Neural progenitor cell (in vitro differentiated cells): Measurements from ENCODE around the gene KLHDC3. TPM values are rescaled to one million over a fixed set of nuclear protein-coding genes. Genes with fewer than 3 reads are reported as not detected.
A peak's percentile ranks its signal among the peaks of the same experiment; 100 is the strongest.

ENCODE experiments used
- DNase-seq: peaks from one replicate; pipeline ENCODE4 v3.0.0-alpha.2; 2016; ENCODE audit warnings: low spot score
- H2AFZ ChIP-seq: fragments of 200-600 bp; sonication (generic); replicated peaks from 2 replicates; pipeline ENCODE4 v1.6.1; 2016; ENCODE audit warnings: antibody characterized with exemption
- H3F3A ChIP-seq: fragments of 200-600 bp; sonication (generic); 2 replicates; pipeline ENCODE4 v1.6.1; 2016; ENCODE audit warnings: antibody characterized with exemption, low read depth
- H3K27ac ChIP-seq: fragments of 200-600 bp; sonication (generic); 2 replicates; pipeline ENCODE4 v1.5.1; 2016; ENCODE audit warnings: mild to moderate bottlenecking
- H3K27me3 ChIP-seq: fragments of 200-600 bp; sonication (generic); 2 replicates; pipeline ENCODE4 v1.6.1; 2016; ENCODE audit warnings: mild to moderate bottlenecking, moderate library complexity
- H3K36me3 ChIP-seq: fragments of 200-600 bp; sonication (generic); 2 replicates; pipeline ENCODE4 v1.5.1; 2016
- H3K4me1 ChIP-seq: fragments of 200-600 bp; sonication (generic); 2 replicates; pipeline ENCODE4 v1.6.1; 2016; ENCODE audit warnings: mixed run types
- H3K4me2 ChIP-seq: fragments of 200-600 bp; sonication (generic); 2 replicates; pipeline ENCODE4 v1.6.1; 2016
- H3K4me3 ChIP-seq: fragments of 200-600 bp; sonication (generic); 2 replicates; pipeline ENCODE4 v1.5.1; 2016
- H3K79me2 ChIP-seq: fragments of 200-600 bp; sonication (generic); 2 replicates; pipeline ENCODE4 v1.6.1; 2016; ENCODE audit warnings: low read depth
- H3K9ac ChIP-seq: fragments of 200-600 bp; sonication (generic); 2 replicates; pipeline ENCODE4 v1.6.1; 2016
- H3K9me3 ChIP-seq: fragments of 200-600 bp; sonication (generic); 2 replicates; pipeline ENCODE4 v1.5.1; 2016; ENCODE audit warnings: low read depth
- H4K20me1 ChIP-seq: fragments of 200-600 bp; sonication (generic); 2 replicates; pipeline ENCODE4 v1.6.1; 2016; ENCODE audit warnings: low read depth
- H3K27ac Mint-ChIP-seq: 3 replicates; pipeline ENCODE4 v1.8.0; 2021; ENCODE audit warnings: mixed read lengths
- H3K27me3 Mint-ChIP-seq: 2 replicates; pipeline ENCODE4 v1.8.0; 2022; ENCODE audit warnings: low read depth, mild to moderate bottlenecking, inconsistent platforms, moderate library complexity, mixed read lengths; ENCODE audit not compliant: insufficient read depth
- H3K36me3 Mint-ChIP-seq: 3 replicates; pipeline ENCODE4 v1.8.0; 2021; ENCODE audit warnings: mixed read lengths
- H3K4me1 Mint-ChIP-seq: 3 replicates; pipeline ENCODE4 v1.8.0; 2021; ENCODE audit warnings: mixed read lengths
- H3K4me3 Mint-ChIP-seq: 3 replicates; pipeline ENCODE4 v1.8.0; 2021; ENCODE audit warnings: mild to moderate bottlenecking, moderate library complexity, mixed read lengths
- H3K9me3 Mint-ChIP-seq: 3 replicates; pipeline ENCODE4 v1.8.0; 2020; ENCODE audit warnings: mixed read lengths
- CTCF ChIP-seq: fragments of 200-600 bp; sonication (generic); IDR thresholded peaks from 2 replicates; pipeline ENCODE4 v1.5.1; 2017; ENCODE audit warnings: antibody characterized with exemption, mild to moderate bottlenecking
- EZH2 ChIP-seq: fragments of 200-600 bp; sonication (generic); IDR thresholded peaks from 2 replicates; pipeline ENCODE4 v1.6.1; 2017; ENCODE audit warnings: antibody characterized with exemption, mild to moderate bottlenecking, moderate library complexity
- EZH2phosphoT487 ChIP-seq: fragments of 200-600 bp; sonication (generic); IDR thresholded peaks from 2 replicates; pipeline ENCODE4 v1.6.1; 2017; ENCODE audit warnings: antibody characterized with exemption
- total RNA-seq: library from RNA; depleted of rRNA; stranded (reverse); fragments of >200 nt; gene quantifications from 2 replicates; pipeline ENCODE4 v1.2.3, GENCODE V29; 2015; ENCODE audit warnings: low replicate concordance

The KLHDC3 gene
- total RNA-seq: 122 and 165 TPM in 2 replicates

- no peaks in the 10 kb centered on the region for H3K9me3 ChIP-seq
- Mint-ChIP-seq H3K27me3 (peaks cover 4% of the 10 kb centered on the region), H3K4me1 (peaks cover 32% of the 10 kb centered on the region), H3K27ac (peak within 1 kb of the TSS; percentile 84), H3K4me3 (peak within 1 kb of the TSS; percentile 95), H3K36me3 (peaks cover 14% of the 10 kb centered on the region), H3K9me3 (no peaks in the 10 kb centered on the region)
- H3K79me2 ChIP-seq: peaks cover 59% of the 10 kb centered on the region
- peak within 1 kb of the TSS; percentile 89 for H3K4me2 ChIP-seq
- H3F3A ChIP-seq: peaks cover 13% of the 10 kb centered on the region
- H3K36me3 ChIP-seq: no peaks in the 10 kb centered on the region
- no peaks in the 10 kb centered on the region for H3K27me3 ChIP-seq
- H3K4me1 ChIP-seq: peaks cover 18% of the 10 kb centered on the region
- H2AFZ ChIP-seq: peak within 1 kb of the TSS; percentile 61
- H4K20me1 ChIP-seq: peaks cover 16% of the 10 kb centered on the region
- no peak for TF ChIP-seq CTCF
- TF ChIP-seq EZH2phosphoT487: no peak
- no peak for TF ChIP-seq EZH2
- DNase-seq: peak; percentile 100
- H3K27ac ChIP-seq: no peak within 1 kb of the TSS
- H3K4me3 ChIP-seq: peak within 1 kb of the TSS; percentile 82
- peak within 1 kb of the TSS; percentile 74 for H3K9ac ChIP-seq
Observed at GRCh38 chr6:43013843-43014433, at the start of gene KLHDC3, which contains the start of gene MEA1. TSS of gene KLHDC3 (plus strand) at chr6:43014249. CDS start at chr6:43017193, 2,944 bp downstream. TSS of gene MEA1 (minus strand) at chr6:43013946. CDS start at chr6:43013813, 133 bp downstream.

GRCh38 chr6:42966571-42966970, 47.5 kb upstream of the KLHDC3 start:
- no peak for DNase-seq
- H3K4me3 Mint-ChIP-seq: no peak overlapping the region
- Histone ChIP-seq H2AFZ (no peak overlapping the region), H3F3A (peaks cover 8% of the 10 kb centered on the region), H3K4me1 (peaks cover 4% of the 10 kb centered on the region), H3K79me2 (no peaks in the 10 kb centered on the region), H3K36me3 (no peaks in the 10 kb centered on the region), H3K4me2 (no peak overlapping the region), H3K27ac (no peak overlapping the region), H3K9ac (no peak overlapping the region), H3K9me3 (no peaks in the 10 kb centered on the region), H4K20me1 (no peaks in the 10 kb centered on the region), H3K27me3 (peaks cover 4% of the 10 kb centered on the region), H3K4me3 (no peak overlapping the region)
- peaks cover 9% of the 10 kb centered on the region for H3K36me3 Mint-ChIP-seq
- H3K27ac Mint-ChIP-seq: no peak overlapping the region
- TF ChIP-seq CTCF (no peak), EZH2 (no peak), EZH2phosphoT487 (no peak)
- H3K4me1 Mint-ChIP-seq: peaks cover 1% of the 10 kb centered on the region
- peaks cover 6% of the 10 kb centered on the region for H3K27me3 Mint-ChIP-seq
- no peaks in the 10 kb centered on the region for H3K9me3 Mint-ChIP-seq

- peaks cover 3% of the 10 kb centered on the region for H3F3A ChIP-seq
- H3K27ac Mint-ChIP-seq: no peak overlapping the region
- peaks cover 4% of the 10 kb centered on the region for H3K36me3 Mint-ChIP-seq
- H2AFZ ChIP-seq: no peak overlapping the region
- H3K4me1 ChIP-seq: peaks cover 4% of the 10 kb centered on the region
- H3K27me3 Mint-ChIP-seq: peaks cover under 1% of the 10 kb centered on the region
- no peak for TF ChIP-seq EZH2phosphoT487
- no peaks in the 10 kb centered on the region for H3K36me3 ChIP-seq
- H3K9me3 Mint-ChIP-seq: no peaks in the 10 kb centered on the region
- no peak overlapping the region for H3K4me3 ChIP-seq
- H3K9me3 ChIP-seq: no peaks in the 10 kb centered on the region
- H3K4me1 Mint-ChIP-seq: peaks cover 3% of the 10 kb centered on the region
- H3K4me3 Mint-ChIP-seq: no peak overlapping the region
- no peak overlapping the region for H3K27ac ChIP-seq
- no peak overlapping the region for H3K4me2 ChIP-seq
- no peak overlapping the region for H3K9ac ChIP-seq
- no peak for DNase-seq
- H4K20me1 ChIP-seq: no peaks in the 10 kb centered on the region
- no peaks in the 10 kb centered on the region for H3K79me2 ChIP-seq
- H3K27me3 ChIP-seq: no peaks in the 10 kb centered on the region
Observed at GRCh38 chr6:42967228-42967627, 46.8 kb upstream of the KLHDC3 start.

- no peaks in the 10 kb centered on the region for H3K36me3 ChIP-seq
- H4K20me1 ChIP-seq: no peaks in the 10 kb centered on the region
- DNase-seq: no peak
- no peak overlapping the region for H3K9ac ChIP-seq
- Mint-ChIP-seq H3K9me3 (no peaks in the 10 kb centered on the region), H3K27ac (no peak overlapping the region), H3K36me3 (peaks cover 4% of the 10 kb centered on the region), H3K27me3 (no peaks in the 10 kb centered on the region), H3K4me3 (no peak overlapping the region), H3K4me1 (peaks cover 3% of the 10 kb centered on the region)
- peaks cover 4% of the 10 kb centered on the region for H3K4me1 ChIP-seq
- no peak overlapping the region for H3K27ac ChIP-seq
- H3K79me2 ChIP-seq: no peaks in the 10 kb centered on the region
- no peak overlapping the region for H3K4me3 ChIP-seq
- no peak for TF ChIP-seq EZH2phosphoT487
- no peak for TF ChIP-seq CTCF
- TF ChIP-seq EZH2: no peak
- no peaks in the 10 kb centered on the region for H3F3A ChIP-seq
- H3K4me2 ChIP-seq: no peak overlapping the region
- no peaks in the 10 kb centered on the region for H3K9me3 ChIP-seq
- H3K27me3 ChIP-seq: no peaks in the 10 kb centered on the region
- H2AFZ ChIP-seq: no peak overlapping the region
Observed at GRCh38 chr6:42968126-42968701, 45.8 kb upstream of the KLHDC3 start.
